H1 (cell line): ENCODE measurements around the gene GGTLC2. TPM values are rescaled to one million over a fixed set of nuclear protein-coding genes. Genes with fewer than 3 reads are reported as not detected.
"Not testable (repeated sequence)": the region's sequence is repeated elsewhere in the genome, so short reads cannot be mapped to it uniquely, and the experiment has no call there.

ENCODE experiments used
- CTCF ChIA-PET: fragments of 300-600 bp; sonication (Branson Sonifier 250); formaldehyde crosslinking; loops from one replicate; lab custom pipeline; 2021; ENCODE audit not compliant: partially characterized antibody; lab: Charles Lee
- POLR2A ChIA-PET: fragments of 300-600 bp; sonication (Branson Sonifier 250); formaldehyde crosslinking; loops from one replicate; lab custom pipeline; 2021; ENCODE audit warnings: inconsistent platforms; ENCODE audit not compliant: partially characterized antibody; lab: Charles Lee
- DNase-seq, 2 experiments: peaks; one replicate each; pipeline versions ENCODE4 v3.0.0 to v3.0.0-alpha.2; 2010 to 2022; ENCODE audit warnings: low spot score in 2 of 2, low read depth in 1 of 2, mixed read lengths in 1 of 2
- FAIRE-seq: peaks from 2 replicates; lab custom pipeline; 2011; peaks lifted over from hg19 to GRCh38; lab: Jason Lieb, UNC
- H2AFZ ChIP-seq: 2 replicates; pipeline ENCODE4 v1.8.1; 2012; ENCODE audit warnings: low read length, inconsistent platforms
- H2AK5ac ChIP-seq: 2 replicates; pipeline ENCODE4 v1.6.1; 2013; ENCODE audit warnings: low read depth, low read length
- H2BK120ac ChIP-seq: replicated peaks from 2 replicates; pipeline ENCODE3; 2013; ENCODE audit warnings: low read depth, low read length, inconsistent platforms
- H2BK12ac ChIP-seq: 2 replicates; pipeline ENCODE4 v1.6.1; 2013; ENCODE audit warnings: low read depth, low read length
- H2BK15ac ChIP-seq: 2 replicates; pipeline ENCODE4 v1.6.1; 2013; ENCODE audit warnings: low read length
- H2BK20ac ChIP-seq: 2 replicates; pipeline ENCODE4 v1.6.1; 2013; ENCODE audit warnings: low read length
- H2BK5ac ChIP-seq: 2 replicates; pipeline ENCODE4 v1.6.1; 2013; ENCODE audit warnings: low read depth, low read length
- H3K14ac ChIP-seq: 2 replicates; pipeline ENCODE4 v1.6.1; 2013; ENCODE audit warnings: inconsistent platforms; ENCODE audit not compliant: insufficient read length
- H3K18ac ChIP-seq: 2 replicates; pipeline ENCODE4 v1.6.1; 2013; ENCODE audit warnings: low read length; ENCODE audit errors: extremely low read depth
- H3K23ac ChIP-seq: 2 replicates; pipeline ENCODE4 v1.6.1; 2013; ENCODE audit warnings: inconsistent platforms; ENCODE audit not compliant: insufficient read length
- H3K23me2 ChIP-seq: 2 replicates; pipeline ENCODE4 v1.6.1; 2013; ENCODE audit warnings: low read depth, low read length
- H3K27ac ChIP-seq: 2 replicates; pipeline ENCODE4 v1.6.1; 2011; ENCODE audit warnings: low read depth, low read length, inconsistent platforms
- H3K27me3 ChIP-seq, 4 experiments: replicated peaks in 1 of 4; 1 replicate in 1 of 4; 2 replicates in 3 of 4; pipeline versions ENCODE4 v1.6.1 to v1.8.1; 2011 to 2013; ENCODE audit warnings: low read length in 3 of 4, mild to moderate bottlenecking in 3 of 4, inconsistent platforms in 2 of 4, mixed read lengths in 2 of 4, moderate library complexity in 1 of 4; ENCODE audit not compliant: control insufficient read depth in 3 of 4, insufficient read depth in 3 of 4; ENCODE audit errors: extremely low read depth in 1 of 4
- H3K36me3 ChIP-seq, 4 experiments: 2 replicates each; pipeline versions ENCODE4 v1.6.1 to v1.8.1; 2011 to 2013; ENCODE audit warnings: mild to moderate bottlenecking in 4 of 4, low read length in 3 of 4, moderate library complexity in 2 of 4, control low read depth in 1 of 4, inconsistent platforms in 1 of 4; ENCODE audit not compliant: insufficient read depth in 4 of 4, control insufficient read depth in 2 of 4
- H3K4ac ChIP-seq: replicated peaks from 2 replicates; pipeline ENCODE3; 2013; ENCODE audit warnings: low read length, low read depth, mixed read lengths, inconsistent platforms; ENCODE audit not compliant: insufficient read length
- H3K4me1 ChIP-seq, 4 experiments: replicated peaks in 1 of 4; 1 replicate in 1 of 4; 2 replicates in 3 of 4; pipeline versions ENCODE4 v1.6.1 to v1.8.1; 2011 to 2013; ENCODE audit warnings: low read length in 3 of 4, inconsistent platforms in 2 of 4, mixed read lengths in 1 of 4; ENCODE audit not compliant: insufficient read depth in 4 of 4, control insufficient read depth in 3 of 4
- H3K4me2 ChIP-seq, 2 experiments: 2 replicates each; pipeline versions ENCODE4 v1.6.1 to v1.8.1; 2011 to 2013; ENCODE audit warnings: low read depth in 2 of 2, low read length in 2 of 2, control low read depth in 1 of 2, inconsistent platforms in 1 of 2, mild to moderate bottlenecking in 1 of 2; ENCODE audit not compliant: insufficient read depth in 1 of 2
- H3K4me3 ChIP-seq, 4 experiments: fragments of 200-600, 300-600 bp in 1 of 4; sonication (generic), shearing (Covaris generic), sonication (Bioruptor Twin) in 1 of 4; 2 replicates each; pipeline versions ENCODE4 v1.5.1 to v1.8.1; 2011 to 2016; ENCODE audit warnings: low read length in 4 of 4, low read depth in 3 of 4, control low read depth in 2 of 4, inconsistent platforms in 2 of 4, mild to moderate bottlenecking in 2 of 4, mixed read lengths in 1 of 4, moderate library complexity in 1 of 4; ENCODE audit not compliant: insufficient read depth in 2 of 4; ENCODE audit errors: extremely low read depth in 1 of 4
- H3K56ac ChIP-seq: replicated peaks from 2 replicates; pipeline ENCODE3; 2013; ENCODE audit warnings: low read depth, mild to moderate bottlenecking, mixed read lengths, low read length, inconsistent platforms; ENCODE audit not compliant: insufficient read length
- H3K79me1 ChIP-seq: 2 replicates; pipeline ENCODE4 v1.6.1; 2013; ENCODE audit warnings: low read depth, low read length, control low read depth
- H3K79me2 ChIP-seq, 2 experiments: 2 replicates each; pipeline versions ENCODE4 v1.6.1 to v1.8.1; 2012 to 2013; ENCODE audit warnings: low read length in 2 of 2, mild to moderate bottlenecking in 2 of 2, inconsistent platforms in 1 of 2; ENCODE audit not compliant: insufficient read depth in 2 of 2, control insufficient read depth in 1 of 2
- H3K9ac ChIP-seq, 4 experiments: replicated peaks in 1 of 4; 1 replicate in 1 of 4; 2 replicates in 3 of 4; pipeline versions ENCODE4 v1.6.1 to v1.8.1; 2011 to 2013; ENCODE audit warnings: low read depth in 3 of 4, low read length in 3 of 4, control low read depth in 2 of 4, mild to moderate bottlenecking in 2 of 4, moderate library complexity in 2 of 4, inconsistent platforms in 1 of 4; ENCODE audit errors: extremely low read depth in 1 of 4
- H3K9me3 ChIP-seq, 2 experiments: 2 replicates each; pipeline versions ENCODE4 v1.6.1 to v1.8.1; 2012 to 2013; ENCODE audit warnings: mild to moderate bottlenecking in 2 of 2, moderate library complexity in 2 of 2, control low read depth in 1 of 2, inconsistent platforms in 1 of 2, low read depth in 1 of 2, low read length in 1 of 2, mixed read lengths in 1 of 2; ENCODE audit not compliant: insufficient read depth in 2 of 2
- H4K20me1 ChIP-seq, 2 experiments: replicated peaks in 1 of 2; 2 replicates each; pipeline versions ENCODE3 to v1.8.1; 2011 to 2013; ENCODE audit warnings: inconsistent platforms in 2 of 2, low read length in 2 of 2, mild to moderate bottlenecking in 1 of 2; ENCODE audit not compliant: insufficient read depth in 2 of 2, control insufficient read depth in 1 of 2
- H4K5ac ChIP-seq: 2 replicates; pipeline ENCODE4 v1.6.1; 2013; ENCODE audit warnings: low read length, low read depth, mixed read lengths, inconsistent platforms; ENCODE audit not compliant: insufficient read length
- H4K8ac ChIP-seq: 2 replicates; pipeline ENCODE4 v1.8.0; 2013; ENCODE audit warnings: mild to moderate bottlenecking, moderate library complexity, low read length, inconsistent platforms; ENCODE audit not compliant: insufficient read depth; ENCODE audit errors: extremely low read depth
- H4K91ac ChIP-seq: replicated peaks from 2 replicates; pipeline ENCODE3; 2013; ENCODE audit warnings: low read length, mixed read lengths, inconsistent platforms; ENCODE audit not compliant: insufficient read length
- WGBS, 2 experiments: shearing (Covaris generic) in 1 of 2; methylation state at CpG; one replicate each; pipeline versions ENCODE4 v1.1.6 to v1.1.7; 2013 to 2015; ENCODE audit warnings: low lambda C conversion rate in 2 of 2, mixed read lengths in 2 of 2, inconsistent platforms in 1 of 2, low coverage in 1 of 2, missing lambda C conversion rate in 1 of 2; ENCODE audit not compliant: insufficient replicate concordance in 2 of 2, insufficient coverage in 1 of 2, insufficient read length in 1 of 2; ENCODE audit errors: extremely low coverage in 1 of 2, missing lambda C conversion rate in 1 of 2; 5-methylcytosine and 5-hydroxymethylcytosine counted together
- polyA plus RNA-seq, 7 experiments: library from polyadenylated mRNA; depleted of rRNA in 3 of 7; stranded (reverse) in 5 of 7; unstranded in 2 of 7; fragments of >200 nt in 5 of 7; fragments of 200-250 nt in 2 of 7; gene quantifications; 1 replicate in 5 of 7; 2 replicates in 1 of 7; 4 replicates in 1 of 7; pipeline versions ENCODE4 v1.2.1 to v1.2.3, GENCODE V29; 2011 to 2013; ENCODE audit warnings: missing spikeins in 2 of 7, mixed read lengths in 2 of 7
- total RNA-seq: library from RNA; stranded (reverse); fragmentation: NEBNext Ultra II Directional; extraction: Animal tissue kit (Norgen Biotek cat#: 25700); gene quantifications from 2 replicates; pipeline ENCODE4 v1.2.1, GENCODE V29; 2021

Gene GGTLC2
- total and polyA plus RNA-seq, 2 of the 8 experiments (the other 6 are each of a cell fraction or from before 2014, with no cell fraction given): not detected

GRCh38 chr22:22652573-22652972, 8.2 kb downstream of the GGTLC2 start:
- 94% methylated on average over 5 of the region's 6 CpGs; no CpG with 5 or more reads in 1 of the 2 experiments for WGBS, 2 experiments
- H3K4me3 ChIP-seq, H4K5ac ChIP-seq, DNase-seq, H3K4me2 ChIP-seq, H3K36me3 ChIP-seq, H3K18ac ChIP-seq, H3K9ac ChIP-seq, H4K91ac ChIP-seq, H2BK5ac ChIP-seq, H2AFZ ChIP-seq, H3K4ac ChIP-seq, H3K23ac ChIP-seq, H3K14ac ChIP-seq, H2AK5ac ChIP-seq, H4K8ac ChIP-seq, H2BK20ac ChIP-seq, H3K23me2 ChIP-seq, CTCF ChIA-PET, FAIRE-seq, H4K20me1 ChIP-seq, H2BK15ac ChIP-seq, H2BK12ac ChIP-seq, POLR2A ChIA-PET, H3K79me1 ChIP-seq, H3K56ac ChIP-seq, H3K79me2 ChIP-seq, H2BK120ac ChIP-seq, H3K27ac ChIP-seq, H3K4me1 ChIP-seq: not testable (repeated sequence)
- H3K27me3 ChIP-seq: peaks cover 11 to 17% (median 14%) of the 10 kb centered on the region in 4 experiments
- peaks cover 14 to 29% of the 10 kb centered on the region in 2 experiments; a peak in 3 of 4 replicates for H3K9me3 ChIP-seq

GRCh38 chr22:22653677-22654381, 9.4 kb downstream of the GGTLC2 start:
- H3K27ac ChIP-seq, H3K23me2 ChIP-seq, H2BK20ac ChIP-seq, H3K56ac ChIP-seq, H3K79me2 ChIP-seq, H4K20me1 ChIP-seq, DNase-seq, H3K23ac ChIP-seq, FAIRE-seq, H3K14ac ChIP-seq, CTCF ChIA-PET, H2BK5ac ChIP-seq, H3K4ac ChIP-seq, H4K91ac ChIP-seq, H3K79me1 ChIP-seq, H2BK15ac ChIP-seq, H3K18ac ChIP-seq, H4K5ac ChIP-seq, H4K8ac ChIP-seq, H2BK120ac ChIP-seq, H3K4me3 ChIP-seq, POLR2A ChIA-PET, H3K9ac ChIP-seq, H3K36me3 ChIP-seq, H3K4me1 ChIP-seq, H2BK12ac ChIP-seq, H3K4me2 ChIP-seq, H2AFZ ChIP-seq, H2AK5ac ChIP-seq: not testable (repeated sequence)
- WGBS, 2 experiments: 89% methylated on average over 5 of the region's 13 CpGs; no CpG with 5 or more reads in 1 of the 2 experiments
- Histone ChIP-seq H3K27me3 (peaks cover 15 to 23% (median 16%) of the 10 kb centered on the region in 4 experiments), H3K9me3 (peaks cover 17 to 29% of the 10 kb centered on the region in 2 experiments; a peak in 3 of 4 replicates)
